Stimulated activated CD8-positive, alpha-beta memory T cell treated with anti-CD3 and anti-CD28 coated beads, Interleukin-4, amount 100 ng/mL, for 1 hour (primary cell): ENCODE data around the gene CDC42EP4.
"Not testable (repeated sequence)": the region's sequence is repeated elsewhere in the genome, so short reads cannot be mapped to it uniquely, and the experiment has no call there.

Source experiments
- DNase-seq, 2 donors: peaks; one replicate each; pipeline ENCODE4 v3.0.0-alpha.2; 2020; ENCODE audit warnings: low read depth in 2 of 2, low spot score in 1 of 2

Gene CDC42EP4

GRCh38 chr17:73323409-73324159 is 11.8 kb upstream of the CDC42EP4 start:
- DNase-seq: no peak

GRCh38 chr17:73320601-73321264 is 8.9 kb upstream of the CDC42EP4 start:
- no peak for DNase-seq

GRCh38 chr17:73319766-73320165 is 8.0 kb upstream of the CDC42EP4 start:
- DNase-seq: no peak

- DNase-seq: no peak
Observed at GRCh38 chr17:73318836-73319235, 7.0 kb upstream of the CDC42EP4 start.

- no peak for DNase-seq
Observed at GRCh38 chr17:73318427-73318813, 6.6 kb upstream of the CDC42EP4 start.

- DNase-seq: no peak
Observed at GRCh38 chr17:73317513-73318426, 6.0 kb upstream of the CDC42EP4 start.

GRCh38 chr17:73316919-73317505 is 5.2 kb upstream of the CDC42EP4 start:
- no peak for DNase-seq

- DNase-seq: no peak
Observed at GRCh38 chr17:73315471-73315870, 3.7 kb upstream of the CDC42EP4 start.

- DNase-seq: no peak
Observed at GRCh38 chr17:73313526-73314127, 1.8 kb upstream of the CDC42EP4 start.

- DNase-seq: not testable (repeated sequence)
Observed at GRCh38 chr17:73312887-73313286, 1.1 kb upstream of the CDC42EP4 start.

- no peak for DNase-seq
Observed at GRCh38 chr17:73311428-73311780, 397 bp downstream of the CDC42EP4 start.

GRCh38 chr17:73309727-73310596 is 1.8 kb downstream of the CDC42EP4 start:
- DNase-seq: no peak

- not testable (repeated sequence) for DNase-seq
Observed at GRCh38 chr17:73308959-73309358, 2.8 kb downstream of the CDC42EP4 start.

- no peak for DNase-seq
Observed at GRCh38 chr17:73308017-73308823, 3.6 kb downstream of the CDC42EP4 start.

- no peak for DNase-seq
Observed at GRCh38 chr17:73307130-73307529, 4.7 kb downstream of the CDC42EP4 start.

- DNase-seq: no peak
Observed at GRCh38 chr17:73305845-73306836, 5.7 kb downstream of the CDC42EP4 start.

GRCh38 chr17:73304971-73305812 is 6.6 kb downstream of the CDC42EP4 start:
- DNase-seq: no peak
